Uterus (tissue), 4 donors: ENCODE measurements around the gene TMEM167B. TPM values are rescaled to one million over a fixed set of nuclear protein-coding genes. Genes with fewer than 3 reads are reported as not detected.
"Not testable (repeated sequence)": the region's sequence is repeated elsewhere in the genome, so short reads cannot be mapped to it uniquely, and the experiment has no call there.

Experiments
- DNase-seq, 2 donors: peaks; one replicate each; pipeline ENCODE4 v3.0.0-alpha.2; 2019 to 2020
- H3K27ac ChIP-seq, 2 donors: fragments of 200-600 bp; sonication (generic); 1 replicate in 1 of 2; 2 replicates in 1 of 2; pipeline ENCODE4 v1.5.1; 2016 to 2018
- H3K27me3 ChIP-seq, 2 donors: fragments of 200-600 bp; sonication (generic); one replicate each; pipeline ENCODE4 v1.5.1; 2018 to 2019; ENCODE audit warnings: control low read depth in 1 of 2
- H3K36me3 ChIP-seq, 2 donors: fragments of 200-600 bp; sonication (generic); one replicate each; pipeline ENCODE4 v1.5.1; 2019; ENCODE audit warnings: control low read depth in 1 of 2
- H3K4me1 ChIP-seq, 2 donors: fragments of 200-600 bp; sonication (generic); one replicate each; pipeline ENCODE4 v1.5.1; 2018 to 2019; ENCODE audit warnings: control low read depth in 1 of 2
- H3K4me3 ChIP-seq, 2 donors: fragments of 200-600 bp; sonication (generic); 1 replicate in 1 of 2; 2 replicates in 1 of 2; pipeline ENCODE4 v1.5.1; 2018 to 2019; ENCODE audit warnings: mild to moderate bottlenecking in 1 of 2
- H3K9me3 ChIP-seq, 2 donors: fragments of 200-600 bp; sonication (generic); one replicate each; pipeline ENCODE4 v1.5.1; 2019; ENCODE audit warnings: control low read depth in 1 of 2
- CTCF ChIP-seq, 4 experiments: fragments of 200-600 bp in 2 of 4; fragments of 450-650 bp in 2 of 4; sonication (generic) in 2 of 4; IDR thresholded peaks; one replicate each; pipeline ENCODE4 v1.5.1; 2016 to 2019; ENCODE audit warnings: antibody characterized with exemption in 4 of 4, mild to moderate bottlenecking in 2 of 4, moderate library complexity in 1 of 4
- POLR2A ChIP-seq, 2 donors: fragments of 450-650 bp; IDR thresholded peaks; one replicate each; pipeline ENCODE4 v1.6.1; 2016; ENCODE audit warnings: antibody characterized with exemption in 2 of 2, mild to moderate bottlenecking in 1 of 2, moderate library complexity in 1 of 2
- intact Hi-C: fragments of 100-400 bp; cut with DNase I; formaldehyde crosslinking; loops from one replicate; pipeline ENCODE4 v1.15.1; 2023; ENCODE audit warnings: low total_unique reads
- total RNA-seq, 4 donors: library from RNA; depleted of rRNA in 3 of 4; stranded (reverse); fragments of >200 nt in 3 of 4; gene quantifications; one replicate each; pipeline versions ENCODE4 v1.1.0 to v1.2.4, GENCODE V29; 2014 to 2023
- donor health status: DM: yes; HTN: yes; CAD: no.

TMEM167B gene
- total RNA-seq, 4 donors from 2014 or later: 10.2 to 56.2 (median 36.4) TPM

DNA sequence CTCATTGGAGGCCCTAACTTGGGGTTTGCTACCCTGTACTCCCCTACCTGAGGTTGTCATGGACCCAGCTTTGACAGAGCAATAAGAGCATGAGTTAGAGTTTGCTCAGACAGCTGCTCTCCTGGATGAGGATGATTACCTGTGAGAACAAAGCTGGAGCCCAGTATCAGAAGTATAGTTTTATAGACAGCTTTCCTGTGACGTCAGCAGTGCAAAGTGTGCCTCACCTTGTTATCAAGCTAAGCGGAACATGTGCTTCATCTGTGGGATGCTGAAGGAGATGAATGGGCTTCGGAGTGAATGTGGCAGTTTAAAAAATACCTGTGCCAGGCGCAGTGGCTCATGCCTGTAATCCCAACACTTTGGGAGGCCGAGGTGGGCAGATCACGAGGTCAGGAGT, 43.2 kb upstream of the TMEM167B start:
- intact Hi-C loops: no loop called here
- Histone ChIP-seq H3K27ac (no peak overlapping the region), H3K4me3 (no peak overlapping the region), H3K27me3 (no peaks in the 10 kb centered on the region), H3K4me1 (no peaks in the 10 kb centered on the region), H3K36me3 (no peaks in the 10 kb centered on the region), H3K9me3 (no peaks in the 10 kb centered on the region)
- no peak for DNase-seq
- no peak for TF ChIP-seq CTCF (IDR thresholded peaks at IDR 0.05)
- no peak for TF ChIP-seq POLR2A (IDR thresholded peaks at IDR 0.05)

DNA sequence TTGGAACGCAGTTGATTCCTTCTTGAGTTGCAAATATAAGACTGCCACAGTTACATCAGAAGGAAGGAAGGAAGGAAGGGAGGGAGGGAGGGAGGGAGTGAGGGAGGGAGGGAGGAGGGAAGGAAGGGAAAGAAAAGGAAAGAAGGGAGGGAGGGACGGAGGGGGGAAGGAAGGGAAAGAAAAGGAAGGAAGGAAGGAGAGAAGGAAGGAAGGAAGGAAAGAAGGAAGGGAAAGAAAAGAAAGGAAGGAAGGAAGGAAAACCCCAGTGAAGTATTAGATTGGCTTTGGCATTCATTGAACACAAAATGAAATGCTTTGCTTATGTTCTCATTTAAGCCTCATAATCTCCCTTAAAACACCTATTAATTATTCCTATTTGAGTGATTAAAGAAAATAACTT, 42.2 kb upstream of the TMEM167B start:
- H3K36me3 ChIP-seq: no peaks in the 10 kb centered on the region
- H3K27me3 ChIP-seq: no peaks in the 10 kb centered on the region
- no peak overlapping the region for H3K4me3 ChIP-seq
- H3K9me3 ChIP-seq: no peaks in the 10 kb centered on the region
- no peaks in the 10 kb centered on the region for H3K4me1 ChIP-seq
- DNase-seq: no peak
- no peak overlapping the region for H3K27ac ChIP-seq
- no peak for TF ChIP-seq POLR2A (IDR thresholded peaks at IDR 0.05)
- TF ChIP-seq CTCF (IDR thresholded peaks at IDR 0.05): no peak
- intact Hi-C loops: no loop called here

DNA sequence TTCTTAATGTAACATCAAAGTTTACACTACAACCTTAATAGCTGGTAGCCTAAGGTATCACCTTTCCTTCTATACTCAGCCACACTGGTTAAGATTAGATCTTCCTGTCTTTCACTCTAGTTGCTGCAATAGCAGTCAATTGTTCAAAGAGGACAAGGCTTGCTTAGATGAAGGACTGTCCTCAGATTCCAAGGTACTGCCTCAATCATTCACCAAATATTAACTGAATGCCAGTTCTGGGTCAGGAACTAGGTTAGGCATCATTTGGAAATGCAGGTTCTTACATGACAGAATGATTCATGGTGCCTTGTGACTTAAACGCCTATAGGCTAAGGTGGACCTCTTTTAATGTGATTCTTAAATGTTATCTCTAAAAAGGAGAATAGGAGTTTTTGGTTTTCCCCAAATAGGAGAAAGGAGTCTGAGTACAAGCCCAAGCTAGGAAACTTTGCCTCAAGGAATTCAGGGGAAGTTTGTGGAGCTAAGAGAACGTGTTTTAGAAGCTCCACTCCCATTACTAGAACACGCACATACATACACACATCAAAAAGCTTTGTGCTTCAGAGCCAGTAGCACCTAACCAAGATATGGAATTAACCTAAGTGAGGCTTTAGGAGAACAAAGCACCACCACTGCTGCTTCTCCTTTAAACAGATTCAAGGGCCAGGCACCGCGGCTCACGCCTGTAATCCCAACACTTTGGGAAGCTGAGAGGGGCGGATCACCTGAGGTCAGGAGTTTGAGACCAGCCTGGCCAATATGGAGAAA, 40.2 kb upstream of the TMEM167B start:
- intact Hi-C loops: no loop called here
- Histone ChIP-seq H3K36me3 (no peaks in the 10 kb centered on the region), H3K4me3 (no peak overlapping the region), H3K4me1 (no peaks in the 10 kb centered on the region), H3K27ac (no peak overlapping the region), H3K9me3 (no peaks in the 10 kb centered on the region), H3K27me3 (no peaks in the 10 kb centered on the region)
- no peak for TF ChIP-seq CTCF (IDR thresholded peaks at IDR 0.05)
- no peak for TF ChIP-seq POLR2A (IDR thresholded peaks at IDR 0.05)
- DNase-seq: no peak

DNA sequence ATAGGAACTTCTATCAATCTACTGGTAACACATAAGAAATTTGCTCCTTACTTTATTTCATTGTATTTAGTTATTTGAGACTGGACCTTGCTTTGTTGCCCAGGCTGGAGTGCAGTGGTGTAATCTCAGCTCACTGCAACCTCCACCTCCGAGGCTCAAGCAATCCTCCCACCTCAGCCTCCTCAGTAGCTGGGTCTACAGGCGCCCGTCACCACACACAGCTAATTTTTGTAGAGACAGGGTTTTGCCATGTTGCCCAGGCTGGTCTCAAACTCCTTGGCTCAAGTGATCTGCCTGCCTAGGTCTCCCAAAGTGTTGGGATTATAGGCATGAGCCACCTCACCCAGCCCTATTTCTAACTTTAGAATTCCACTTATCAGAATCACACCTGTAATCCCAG, 38.4 kb upstream of the TMEM167B start:
- H3K4me3 ChIP-seq, intact Hi-C loops, H3K27me3 ChIP-seq, H3K9me3 ChIP-seq, H3K4me1 ChIP-seq, H3K27ac ChIP-seq, H3K36me3 ChIP-seq, DNase-seq: not testable (repeated sequence)

DNA sequence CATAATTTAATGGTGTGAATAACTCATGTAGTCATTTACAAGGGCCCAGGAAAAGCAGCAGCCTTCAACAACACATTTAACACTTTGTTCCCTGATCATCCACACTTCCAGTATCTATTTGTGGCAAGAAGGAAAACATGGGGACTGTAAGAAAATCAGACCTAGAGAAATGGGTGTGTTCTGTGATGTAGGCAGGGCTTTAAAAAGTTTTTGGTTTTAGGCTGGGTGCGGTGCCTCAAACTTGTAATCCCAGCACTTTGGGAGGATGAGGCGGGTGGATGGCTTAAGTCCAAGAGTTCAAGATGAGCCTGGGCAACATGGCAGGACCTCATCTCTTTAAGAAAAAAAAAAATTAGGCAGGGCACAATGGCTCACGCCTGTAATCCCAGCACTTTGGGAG, 34.5 kb upstream of the TMEM167B start:
- Histone ChIP-seq H3K27ac (no peak overlapping the region), H3K27me3 (no peaks in the 10 kb centered on the region), H3K4me3 (no peak overlapping the region), H3K36me3 (no peaks in the 10 kb centered on the region), H3K4me1 (no peaks in the 10 kb centered on the region), H3K9me3 (no peaks in the 10 kb centered on the region)
- TF ChIP-seq POLR2A (IDR thresholded peaks at IDR 0.05) (no peak), CTCF (IDR thresholded peaks at IDR 0.05) (no peak)
- intact Hi-C loops: no loop called here
- DNase-seq: no peak

DNA sequence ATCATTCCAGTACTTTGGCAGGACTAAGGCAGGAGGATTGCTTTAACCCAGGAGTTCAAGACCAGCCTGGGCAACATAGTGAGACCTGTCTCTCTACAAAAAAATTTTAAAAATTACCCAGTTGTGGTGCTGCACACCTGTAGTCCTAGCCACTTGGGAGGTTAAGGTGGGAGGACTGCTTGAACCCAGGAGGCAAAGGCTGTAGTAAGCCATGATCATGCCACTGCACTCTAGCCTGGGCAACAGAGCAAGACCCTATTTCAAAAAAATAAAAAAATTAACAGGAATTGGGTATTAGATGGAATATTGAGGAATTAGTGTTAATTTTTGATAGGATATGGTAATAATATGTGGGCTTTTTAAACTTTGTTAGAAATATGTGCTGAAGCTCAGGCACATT, 31.5 kb upstream of the TMEM167B start:
- no peak overlapping the region for H3K27ac ChIP-seq
- H3K9me3 ChIP-seq: no peaks in the 10 kb centered on the region
- TF ChIP-seq CTCF (IDR thresholded peaks at IDR 0.05): no peak
- TF ChIP-seq POLR2A (IDR thresholded peaks at IDR 0.05): no peak
- intact Hi-C loops: no loop called here
- H3K4me1 ChIP-seq: no peaks in the 10 kb centered on the region
- no peak for DNase-seq
- no peaks in the 10 kb centered on the region for H3K36me3 ChIP-seq
- no peaks in the 10 kb centered on the region for H3K27me3 ChIP-seq
- H3K4me3 ChIP-seq: no peak overlapping the region
